H1 (cell line): ENCODE results near the gene PARP1. TPM values are rescaled to one million over a fixed set of nuclear protein-coding genes. Genes with fewer than 3 reads are reported as not detected.

Experiments used
- BACH1 ChIP-seq: IDR thresholded peaks from 2 replicates; pipeline ENCODE4 v1.6.1; 2012; ENCODE audit warnings: low read length, improper control_type of control experiment
- BRCA1 ChIP-seq: IDR thresholded peaks from 2 replicates; pipeline ENCODE4 v1.6.1; 2012; ENCODE audit warnings: low read depth, low read length, improper control_type of control experiment
- SIN3A ChIP-seq, 2 experiments: IDR thresholded peaks in 1 of 2; conservative IDR thresholded peaks in 1 of 2; 2 replicates each; pipeline ENCODE4 v1.6.1; 2011 to 2012; ENCODE audit warnings: low read length in 2 of 2, improper control_type of control experiment in 1 of 2, low read depth in 1 of 2, mild to moderate bottlenecking in 1 of 2
- SP1 ChIP-seq: IDR thresholded peaks from 2 replicates; pipeline ENCODE4 v1.6.1; 2011; ENCODE audit warnings: low read depth, low read length
- polyA plus RNA-seq, 7 experiments: library from polyadenylated mRNA; depleted of rRNA in 3 of 7; stranded (reverse) in 5 of 7; unstranded in 2 of 7; fragments of >200 nt in 5 of 7; fragments of 200-250 nt in 2 of 7; gene quantifications; 1 replicate in 5 of 7; 2 replicates in 1 of 7; 4 replicates in 1 of 7; pipeline versions ENCODE4 v1.2.1 to v1.2.3, GENCODE V29; 2011 to 2013; ENCODE audit warnings: missing spikeins in 2 of 7, mixed read lengths in 2 of 7
- total RNA-seq: library from RNA; stranded (reverse); fragmentation: NEBNext Ultra II Directional; extraction: Animal tissue kit (Norgen Biotek cat#: 25700); gene quantifications from 2 replicates; pipeline ENCODE4 v1.2.1, GENCODE V29; 2021
- TF ChIP-seq, protein P1 (sequence below): IDR thresholded peaks from 2 replicates; pipeline ENCODE4 v1.6.1; 2012; ENCODE audit warnings: inconsistent platforms

The PARP1 gene
- total and polyA plus RNA-seq, 2 of the 8 experiments (the other 6 are each of a cell fraction or from before 2014, with no cell fraction given) = 416 to 441 TPM

DNA sequence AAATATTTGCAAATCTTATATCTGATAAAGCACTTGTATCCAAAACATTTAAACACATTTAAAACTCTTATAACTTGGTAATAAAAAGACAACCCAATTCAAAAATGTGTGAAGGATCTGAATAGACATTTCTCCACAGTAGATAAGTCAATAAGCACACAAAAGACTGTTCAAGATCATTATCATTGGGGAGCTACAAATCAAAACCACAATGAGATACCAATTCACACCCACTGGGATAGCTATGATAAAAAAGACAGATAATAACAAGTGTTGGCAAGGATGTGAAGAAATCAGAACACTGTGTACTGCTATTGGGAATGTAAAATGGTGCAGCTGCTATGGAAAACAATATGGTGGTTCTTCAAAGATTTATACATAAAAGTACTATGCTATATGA, 93.8 kb downstream of the PARP1 start (continued):
- TF ChIP-seq SP1 = no peak
- no peak for TF ChIP-seq BACH1
- TF ChIP-seq SIN3A (conservative IDR thresholded peaks at IDR 0.05 in 1 of 2, IDR thresholded peaks at IDR 0.05 in 1 of 2; ENCODE audit: low read depth in 1 of 2, low read length in 2 of 2) = no peak
- TF ChIP-seq, protein P1, sequence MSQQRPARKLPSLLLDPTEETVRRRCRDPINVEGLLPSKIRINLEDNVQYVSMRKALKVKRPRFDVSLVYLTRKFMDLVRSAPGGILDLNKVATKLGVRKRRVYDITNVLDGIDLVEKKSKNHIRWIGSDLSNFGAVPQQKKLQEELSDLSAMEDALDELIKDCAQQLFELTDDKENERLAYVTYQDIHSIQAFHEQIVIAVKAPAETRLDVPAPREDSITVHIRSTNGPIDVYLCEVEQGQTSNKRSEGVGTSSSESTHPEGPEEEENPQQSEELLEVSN = no peak
- no peak for TF ChIP-seq BRCA1
